ENCODE measurements around the gene RPS16. TPM values are rescaled to one million over a fixed set of nuclear protein-coding genes. Genes with fewer than 3 reads are reported as not detected.

The RPS16 gene
- total and polyA plus RNA-seq, 2 of the 13 experiments (the other 11 are each of a cell fraction or from before 2014, with no cell fraction given): 488 to 2,583 TPM

- TF ChIP-seq U2AF1 (optimal IDR thresholded peaks at IDR 0.05; ENCODE audit: low read depth, low read length): no peak
- TF ChIP-seq HIVEP1 (CRISPR knock-in tag; IDR thresholded peaks at IDR 0.05): no peak
- peak; percentile 61; the same call in 1 of the 2 replicates for TF ChIP-seq MEIS1 (CRISPR knock-in tag; IDR thresholded peaks at IDR 0.05; ENCODE audit: borderline replicate concordance)
- no peak for TF ChIP-seq PBX3 (CRISPR knock-in tag; IDR thresholded peaks at IDR 0.05; ENCODE audit: borderline replicate concordance)
- TF ChIP-seq TEAD3 (CRISPR knock-in tag; optimal IDR thresholded peaks at IDR 0.05; ENCODE audit: borderline replicate concordance): peak; percentile 81
- no peak for TF ChIP-seq ZNF251 (CRISPR knock-in tag; IDR thresholded peaks at IDR 0.05)
- TF ChIP-seq DRAP1 (CRISPR knock-in tag; IDR thresholded peaks at IDR 0.05): peak; percentile 98
- no peak for TF ChIP-seq ZSCAN20 (CRISPR knock-in tag; IDR thresholded peaks at IDR 0.05; ENCODE audit: borderline replicate concordance)
- peak; percentile 77; the same call in 1 of the 2 replicates for TF ChIP-seq AHR (CRISPR knock-in tag; IDR thresholded peaks at IDR 0.05)
- peak; percentile 86 for TF ChIP-seq ZBTB25 (CRISPR knock-in tag; IDR thresholded peaks at IDR 0.05)
- no peak for TF ChIP-seq CC2D1A (CRISPR knock-in tag; IDR thresholded peaks at IDR 0.05)
- TF ChIP-seq IKZF4 (CRISPR knock-in tag; IDR thresholded peaks at IDR 0.05; ENCODE audit: borderline replicate concordance, low read depth, not compliant biosample characterization): peak; percentile 73
- no peak for TF ChIP-seq ZNF567 (CRISPR knock-in tag; IDR thresholded peaks at IDR 0.05; ENCODE audit: borderline replicate concordance)
- peak; percentile 97 for TF ChIP-seq STAG1 (CRISPR knock-in tag; IDR thresholded peaks at IDR 0.05)
- no peak for TF ChIP-seq TBP (CRISPR knock-in tag; IDR thresholded peaks at IDR 0.05)
- TF ChIP-seq ARHGAP35 (CRISPR knock-in tag; IDR thresholded peaks at IDR 0.05; ENCODE audit: borderline replicate concordance): peak; percentile 41; the same call in 1 of the 2 replicates
- TF ChIP-seq RFX5 (IDR thresholded peaks at IDR 0.05; ENCODE audit: low read depth, low read length): peak; percentile 31; the same call in 1 of the 2 replicates
- no peak for TF ChIP-seq RAD51 (IDR thresholded peaks at IDR 0.05; ENCODE audit: borderline replicate concordance)
- no peak for TF ChIP-seq SYNCRIP (IDR thresholded peaks at IDR 0.05; ENCODE audit: insufficient read depth, low read depth, low read length)
- peak; percentile 45 for TF ChIP-seq HBP1 (CRISPR knock-in tag; IDR thresholded peaks at IDR 0.05; ENCODE audit: low read depth)
- no peak for TF ChIP-seq JARID2 (CRISPR knock-in tag; IDR thresholded peaks at IDR 0.05; ENCODE audit: insufficient replicate concordance)
- no peak for TF ChIP-seq JUNB (CRISPR knock-in tag; IDR thresholded peaks at IDR 0.05; ENCODE audit: borderline replicate concordance)
- no peak for TF ChIP-seq CERS6 (CRISPR knock-in tag; IDR thresholded peaks at IDR 0.05)
- peak; percentile 64; the same call in 1 of the 2 replicates for TF ChIP-seq ZNF292 (CRISPR knock-in tag; IDR thresholded peaks at IDR 0.05; ENCODE audit: borderline replicate concordance, low read depth)
- 0 out of 2 replicates have a peak, but pooled peaks have one; percentile 23 for TF ChIP-seq GTF2F1 (IDR thresholded peaks at IDR 0.05; ENCODE audit: low read length)
Observed at GRCh38 chr19:39397360-39398296, 38.1 kb downstream of the RPS16 start (continued).

All from HepG2 (cell line).